Brain microvascular endothelial cell (primary cell): ENCODE measurements around the gene COL8A1.
A peak's percentile ranks its signal among the peaks of the same experiment; 100 is the strongest.

Source experiments
- DNase-seq: peaks from one replicate; pipeline ENCODE4 v3.0.0-alpha.2; 2020
- H3K27ac ChIP-seq: fragments of 250-450 bp; sonication (Bioruptor Pico); 2 replicates; pipeline ENCODE4 v1.5.1; 2020; ENCODE audit warnings: mild to moderate bottlenecking, moderate library complexity
- H3K27me3 ChIP-seq: fragments of 250-450 bp; sonication (Bioruptor Pico); replicated peaks from 2 replicates; pipeline ENCODE4 v1.5.1; 2020; ENCODE audit warnings: mild to moderate bottlenecking
- H3K36me3 ChIP-seq: fragments of 250-450 bp; sonication (Bioruptor Pico); replicated peaks from 2 replicates; pipeline ENCODE4 v1.5.1; 2020; ENCODE audit warnings: mild to moderate bottlenecking
- H3K4me3 ChIP-seq: 2 replicates; pipeline ENCODE4 v1.5.1; 2011; ENCODE audit warnings: low read depth, mild to moderate bottlenecking, control low read depth, low read length, moderate library complexity
- CTCF ChIP-seq: IDR thresholded peaks from 2 replicates; pipeline ENCODE4 v1.5.1; 2011; ENCODE audit warnings: low read depth, mild to moderate bottlenecking, moderate library complexity, low read length, control low read depth, inconsistent platforms; ENCODE audit errors: missing control alignments
- in situ Hi-C: cut with HindIII; loops from 2 replicates; pipeline ENCODE4 v1.10.0; 2017; ENCODE audit warnings: low sequenced_read_pairs, low pct_ligation_motif_present

The COL8A1 gene

GRCh38 chr3:99683876-99684275, 45.5 kb downstream of the COL8A1 start:
- Histone ChIP-seq H3K27me3 (no peaks in the 10 kb centered on the region), H3K27ac (no peak overlapping the region), H3K4me3 (no peak overlapping the region), H3K36me3 (peaks cover 37% of the 10 kb centered on the region)
- no peak for TF ChIP-seq CTCF
- no peak for DNase-seq
- in situ Hi-C loops = no loop called here

- Histone ChIP-seq H3K4me3 (no peak overlapping the region), H3K27me3 (no peaks in the 10 kb centered on the region), H3K27ac (no peak overlapping the region), H3K36me3 (peaks cover 31% of the 10 kb centered on the region)
- in situ Hi-C loops = no loop called here
- no peak for DNase-seq
- no peak for TF ChIP-seq CTCF
These were observed 46.2 kb downstream of the COL8A1 start for GRCh38 chr3:99684644-99685043.

- H3K27me3 ChIP-seq = no peaks in the 10 kb centered on the region
- peaks cover 35% of the 10 kb centered on the region for H3K36me3 ChIP-seq
- TF ChIP-seq CTCF = no peak
- no peak overlapping the region for H3K4me3 ChIP-seq
- DNase-seq = no peak
- H3K27ac ChIP-seq = no peak overlapping the region
- in situ Hi-C loops = no loop called here
These were observed 48.1 kb downstream of the COL8A1 start for GRCh38 chr3:99686469-99686868.

- H3K27ac ChIP-seq = no peak overlapping the region
- peak; percentile 60 for DNase-seq
- peak; percentile 78 for TF ChIP-seq CTCF
- in situ Hi-C loops = no loop called here
- no peak overlapping the region for H3K4me3 ChIP-seq
- no peaks in the 10 kb centered on the region for H3K27me3 ChIP-seq
- peaks cover 36% of the 10 kb centered on the region for H3K36me3 ChIP-seq
These were observed 48.7 kb downstream of the COL8A1 start for GRCh38 chr3:99686955-99687612.

- DNase-seq = no peak
- in situ Hi-C loops = no loop called here
- TF ChIP-seq CTCF = no peak
- no peak overlapping the region for H3K4me3 ChIP-seq
- H3K36me3 ChIP-seq = peaks cover 50% of the 10 kb centered on the region
- H3K27me3 ChIP-seq = no peaks in the 10 kb centered on the region
- no peak overlapping the region for H3K27ac ChIP-seq
These were observed 52.5 kb downstream of the COL8A1 start for GRCh38 chr3:99690761-99691369.
